GM18870 (cell line): ENCODE results near the gene ZNF580.

Experiments used
- ATAC-seq: cut with Tn5 transposase; IDR thresholded peaks from one replicate; pipeline ENCODE4 v1.9.1; 2021; ENCODE audit warnings: moderate library complexity; ENCODE audit not compliant: unreplicated experiment

The ZNF580 gene

GRCh38 chr19:55622242-55622969 is 18.4 kb upstream of the ZNF580 start:
- ATAC-seq = no peak

DNA sequence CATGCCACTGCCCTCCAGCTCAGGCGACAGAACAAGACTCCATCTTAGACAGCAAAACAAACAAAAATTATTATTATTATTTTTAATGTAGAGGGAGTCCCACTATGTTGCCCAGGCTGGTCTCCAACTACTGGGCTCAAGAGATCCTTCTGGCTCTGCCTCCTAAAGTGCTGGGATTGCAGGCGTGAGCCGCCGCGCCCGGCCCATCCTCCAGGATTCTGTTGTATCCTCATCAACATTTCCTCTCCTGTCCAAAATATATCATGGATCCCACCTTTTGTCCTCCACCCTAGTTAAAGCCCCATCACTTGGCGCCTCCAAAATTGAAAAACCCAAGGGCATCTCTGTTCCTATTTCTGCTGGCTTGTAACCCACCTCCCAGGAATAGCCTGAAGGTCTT is 17.7 kb upstream of the ZNF580 start:
- no peak for ATAC-seq

DNA sequence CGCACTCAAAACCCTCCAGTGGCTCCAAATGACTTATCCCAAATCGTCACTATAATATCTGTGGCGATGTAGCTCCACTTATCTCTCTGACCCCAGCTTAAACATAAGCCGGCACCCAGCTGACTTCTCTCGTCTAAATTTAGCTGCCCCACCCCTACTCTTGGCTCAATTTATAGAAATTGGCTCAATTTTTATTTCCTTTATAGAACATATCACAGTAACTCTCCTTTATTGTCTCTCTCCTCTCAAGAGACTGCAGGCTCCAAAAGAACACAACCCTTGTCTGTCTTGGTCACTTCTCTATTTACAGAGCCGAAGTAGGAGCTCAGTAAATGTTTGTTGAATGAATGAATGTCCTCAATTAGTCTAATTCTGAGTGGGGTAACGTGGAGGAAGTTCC is 17.2 kb upstream of the ZNF580 start:
- ATAC-seq = no peak

DNA sequence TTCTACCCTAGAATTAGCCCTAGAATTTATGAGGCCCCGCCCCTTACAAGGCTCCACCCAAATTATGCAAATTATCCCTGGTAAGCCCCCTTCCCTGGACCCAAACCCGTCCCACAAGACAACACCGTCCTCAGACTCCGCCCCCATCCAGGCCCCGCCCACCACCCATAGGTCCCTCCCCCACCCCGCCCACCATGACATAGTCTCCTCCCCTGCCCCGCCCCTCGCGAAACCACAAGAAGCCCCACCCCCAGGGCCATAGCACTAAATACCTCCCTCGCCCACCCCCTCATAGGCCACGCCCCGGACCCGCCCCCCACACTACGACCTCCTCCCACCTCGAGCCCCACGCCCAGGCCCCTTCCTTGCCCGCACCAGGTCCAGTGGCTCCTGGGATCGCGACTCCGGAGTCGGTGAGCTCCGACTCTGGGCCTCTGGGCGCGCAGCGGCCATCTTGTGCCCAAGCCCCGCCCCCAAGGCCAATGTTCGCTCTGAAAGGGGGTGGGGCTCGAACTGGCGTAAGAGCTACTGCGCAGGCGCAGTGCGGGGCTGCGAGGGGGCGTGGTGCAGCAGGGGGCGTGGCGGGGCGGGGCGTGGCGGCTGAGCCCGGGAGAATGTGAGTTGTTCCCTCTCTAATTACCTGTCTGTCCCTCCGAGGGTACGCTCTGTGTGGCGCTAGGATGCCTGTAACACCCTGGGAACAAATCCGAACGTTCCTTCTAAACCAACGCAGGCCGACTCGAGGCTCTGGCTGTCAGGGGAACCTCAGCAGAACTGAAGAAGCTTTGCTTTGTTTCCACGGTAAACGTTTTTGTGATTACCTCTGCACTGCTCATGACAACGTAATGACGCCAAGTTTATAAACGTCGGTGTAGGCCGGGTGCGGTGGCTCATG is 16.4 kb upstream of the ZNF580 start, which contains the start of gene ZNF784:
Gene ZNF784, minus strand, starts transcription at position 458 of the 895 bp plus-strand sequence. Its CDS starts 5 bp downstream, at position 453.
- no peak for ATAC-seq

- ATAC-seq = no peak
Observed at GRCh38 chr19:55625004-55625326, 15.8 kb upstream of the ZNF580 start.

- ATAC-seq = no peak
Observed at GRCh38 chr19:55626350-55626749, 14.5 kb upstream of the ZNF580 start.

- no peak for ATAC-seq
Observed at GRCh38 chr19:55632463-55632834, 8.4 kb upstream of the ZNF580 start.

DNA sequence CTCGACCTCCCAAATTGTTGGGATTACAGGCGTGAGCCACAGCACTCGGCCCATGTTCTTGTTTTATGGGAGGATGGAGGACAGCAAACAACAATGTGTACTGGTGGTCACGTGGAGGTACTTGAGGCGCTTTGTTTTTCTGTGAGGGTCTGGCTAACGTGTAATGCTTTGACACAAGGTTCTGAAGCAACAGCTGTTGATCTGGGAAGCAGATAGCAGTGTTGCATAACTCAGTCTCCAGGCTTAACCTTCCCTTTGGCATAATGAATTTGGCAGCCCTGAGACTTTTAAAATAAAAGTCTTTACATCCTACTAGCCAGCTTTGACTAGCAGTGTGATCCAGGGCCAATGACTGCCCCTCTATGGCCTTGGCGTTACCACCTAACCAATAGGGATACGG is 6.9 kb upstream of the ZNF580 start:
- no peak for ATAC-seq

DNA sequence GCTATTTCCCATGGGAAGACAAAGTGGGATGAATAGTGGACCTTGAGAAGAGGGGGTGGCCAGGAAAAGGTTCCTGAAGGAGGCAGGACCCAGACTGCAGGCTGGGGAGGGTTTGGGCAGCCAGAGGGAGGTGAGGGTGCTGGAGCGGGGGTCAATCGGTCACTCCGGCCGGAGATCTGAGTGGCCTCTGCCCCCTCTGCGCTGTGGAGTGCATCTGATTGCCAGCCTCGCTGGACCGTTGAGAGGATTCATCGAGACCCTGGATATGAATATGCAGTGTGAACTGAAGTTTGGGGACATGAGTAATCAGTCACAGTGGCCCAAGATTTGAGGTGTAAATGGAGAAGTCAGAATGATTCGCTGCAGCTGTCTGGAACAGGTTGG is 5.5 kb upstream of the ZNF580 start:
- ATAC-seq = no peak

- ATAC-seq = no peak
Observed at GRCh38 chr19:55635856-55636440, 4.9 kb upstream of the ZNF580 start.

DNA sequence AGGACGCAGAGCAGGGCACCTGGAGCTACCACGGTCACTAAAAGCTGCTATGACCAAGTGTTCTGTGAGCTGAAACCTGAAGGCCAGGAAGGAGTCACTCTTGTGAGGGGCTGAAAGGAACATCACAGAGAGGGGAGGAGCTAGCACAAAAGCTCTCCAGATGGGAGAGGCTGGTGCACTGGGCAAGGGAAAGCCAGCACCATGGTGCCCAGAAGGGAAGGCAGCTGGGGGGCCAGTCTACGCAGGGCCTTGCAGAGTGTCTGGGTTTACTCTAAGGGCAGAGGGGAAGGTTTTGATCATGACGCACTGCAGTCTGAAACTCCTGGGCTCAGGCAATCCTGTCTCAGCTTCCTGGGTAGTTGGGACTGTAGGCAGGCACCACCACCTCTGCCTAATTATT is 4.1 kb upstream of the ZNF580 start:
- ATAC-seq = no peak

DNA sequence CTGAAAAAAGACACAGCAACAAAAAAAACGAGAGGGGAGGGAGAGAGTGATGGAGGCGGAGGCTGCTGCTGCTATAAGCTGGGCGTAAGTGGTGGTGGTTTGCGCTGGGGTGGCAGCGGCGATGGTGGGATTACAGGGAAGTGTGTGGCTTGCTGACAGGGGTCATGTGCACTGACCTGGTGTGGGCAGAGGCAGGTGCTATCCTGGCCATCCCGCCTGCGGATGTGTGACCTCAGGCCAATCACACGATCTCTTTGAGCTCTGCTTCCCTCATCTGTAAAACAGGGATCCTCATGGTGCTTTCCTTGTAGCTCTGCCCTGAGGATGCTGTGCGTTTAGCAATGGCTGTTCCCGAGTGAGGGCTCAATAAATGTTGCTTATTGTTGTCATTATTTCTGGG is 3.3 kb upstream of the ZNF580 start:
- no peak for ATAC-seq

- no peak for ATAC-seq
Observed at GRCh38 chr19:55638864-55639359, 1.9 kb upstream of the ZNF580 start.

- ATAC-seq = no peak
Observed at GRCh38 chr19:55640043-55640576, 692 bp upstream of the ZNF580 start.

- ATAC-seq = no peak
Observed at GRCh38 chr19:55641426-55642152, 787 bp downstream of the ZNF580 start.

DNA sequence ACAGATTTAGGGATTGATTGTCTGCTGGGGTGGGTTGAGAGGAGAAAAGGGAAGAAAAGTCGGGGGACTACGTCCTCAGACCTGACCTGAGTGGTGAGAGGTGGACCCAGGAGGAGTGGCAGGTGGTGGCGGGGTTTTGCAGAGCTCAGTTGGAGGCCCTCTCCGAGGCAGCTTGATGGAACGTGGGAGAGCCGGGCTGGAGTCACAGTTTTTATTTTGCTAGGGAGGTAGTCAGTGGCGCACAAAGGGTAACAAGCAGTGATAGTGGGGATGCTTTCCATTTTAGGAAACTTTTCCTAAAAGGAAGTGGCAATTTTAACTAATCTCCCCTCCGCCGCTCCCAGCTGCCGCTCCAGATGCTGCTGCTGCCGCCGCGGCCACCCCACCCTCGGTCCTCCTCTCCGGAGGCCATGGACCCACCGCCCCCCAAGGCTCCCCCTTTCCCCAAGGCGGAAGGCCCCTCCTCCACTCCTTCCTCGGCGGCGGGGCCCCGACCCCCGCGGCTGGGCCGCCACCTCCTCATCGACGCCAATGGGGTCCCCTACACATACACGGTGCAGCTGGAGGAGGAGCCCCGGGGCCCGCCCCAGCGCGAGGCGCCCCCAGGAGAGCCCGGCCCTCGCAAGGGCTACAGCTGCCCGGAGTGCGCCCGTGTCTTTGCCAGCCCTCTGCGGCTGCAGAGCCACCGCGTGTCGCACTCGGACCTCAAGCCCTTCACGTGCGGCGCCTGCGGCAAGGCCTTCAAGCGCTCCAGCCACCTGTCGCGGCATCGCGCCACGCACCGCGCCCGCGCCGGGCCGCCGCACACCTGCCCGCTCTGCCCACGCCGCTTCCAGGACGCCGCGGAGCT is 1.6 kb downstream of the ZNF580 start:
- no peak for ATAC-seq

- ATAC-seq = no peak
Observed at GRCh38 chr19:55643003-55643886, 2.4 kb downstream of the ZNF580 start, which contains the start of gene ZNF581. Gene ZNF581, plus strand, starts transcription at chr19:55643649. Its CDS starts 923 bp downstream, at chr19:55644572.

DNA sequence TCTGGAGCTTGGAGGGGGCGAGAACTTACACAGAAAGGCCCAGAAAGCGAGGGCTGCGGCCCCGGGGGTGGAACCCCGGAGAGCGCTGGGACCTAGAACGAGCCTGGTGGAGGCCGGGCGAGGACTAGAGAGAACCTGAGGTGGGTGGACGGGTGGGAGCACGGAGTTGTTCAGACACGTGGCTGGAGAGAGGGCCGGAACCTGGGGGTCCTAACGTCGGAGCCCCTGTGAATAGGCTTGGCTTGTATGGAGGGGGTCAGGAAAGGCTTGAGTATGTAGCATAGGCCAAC is 3.0 kb downstream of the ZNF580 start:
- no peak for ATAC-seq

- ATAC-seq = no peak
Observed at GRCh38 chr19:55644191-55644833, 3.5 kb downstream of the ZNF580 start.
